ENCODE data around the gene NLRP9. TPM values are rescaled to one million over a fixed set of nuclear protein-coding genes. Genes with fewer than 3 reads are reported as not detected.

Gene NLRP9
- total and polyA plus RNA-seq, 4 experiments from 2014 or later, result not detected

DNA sequence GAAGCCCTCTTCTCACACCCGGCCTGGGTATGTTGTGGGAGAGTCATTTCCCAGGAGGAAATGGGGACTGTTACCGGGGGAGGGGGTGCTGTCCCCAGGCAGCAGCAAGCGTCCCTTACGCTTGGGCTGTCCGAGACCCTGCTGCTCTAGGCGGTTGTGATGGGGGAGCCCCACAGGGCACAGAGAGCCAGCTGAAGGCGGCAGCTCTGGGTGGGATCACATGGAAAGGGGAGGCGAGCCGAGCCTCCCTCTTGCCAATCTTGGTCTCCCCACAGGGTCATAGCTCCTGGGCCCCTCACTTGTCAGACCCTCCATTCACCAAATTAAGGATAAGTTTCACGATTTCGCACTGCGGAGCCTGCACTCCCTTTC is 41.1 kb downstream of the NLRP9 start:
- ChIA-PET CTCF (ENCODE audit: partially characterized antibody) (no interaction called here), POLR2A (ENCODE audit: partially characterized antibody) (no interaction called here)
- DNase-seq, result no peak
- Mint-ChIP-seq H3K4me1 (peaks cover 0 to 2% (median 0%) of the 10 kb centered on the region in 4 donors), H3K27me3 (no peaks in the 10 kb centered on the region), H3K36me3 (peaks cover 10 to 44% of the 10 kb centered on the region in 2 donors), H3K9me3 (no peaks in the 10 kb centered on the region), H3K27ac (peak overlapping the region in 2 of 7 donors; percentile 22 to 52), H3K4me3 (no peak overlapping the region)
- Histone ChIP-seq H3K4me1 (ENCODE audit: insufficient read depth, low read length) (no peaks in the 10 kb centered on the region), H3K4me3 (ENCODE audit: low read length in 2 of 2) (no peak overlapping the region), H3K27ac (ENCODE audit: low read depth, low read length) (no peak overlapping the region), H3K36me3 (ENCODE audit: insufficient read depth, low read length) (peaks cover 14% of the 10 kb centered on the region), H3K27me3 (ENCODE audit: insufficient read depth, low read length) (no peaks in the 10 kb centered on the region), H3K9me3 (ENCODE audit: control insufficient read depth in 1 of 2, low read length in 2 of 2) (no peaks in the 10 kb centered on the region)
- intact Hi-C loops (cut with micrococcal nuclease), result no loop called here

DNA sequence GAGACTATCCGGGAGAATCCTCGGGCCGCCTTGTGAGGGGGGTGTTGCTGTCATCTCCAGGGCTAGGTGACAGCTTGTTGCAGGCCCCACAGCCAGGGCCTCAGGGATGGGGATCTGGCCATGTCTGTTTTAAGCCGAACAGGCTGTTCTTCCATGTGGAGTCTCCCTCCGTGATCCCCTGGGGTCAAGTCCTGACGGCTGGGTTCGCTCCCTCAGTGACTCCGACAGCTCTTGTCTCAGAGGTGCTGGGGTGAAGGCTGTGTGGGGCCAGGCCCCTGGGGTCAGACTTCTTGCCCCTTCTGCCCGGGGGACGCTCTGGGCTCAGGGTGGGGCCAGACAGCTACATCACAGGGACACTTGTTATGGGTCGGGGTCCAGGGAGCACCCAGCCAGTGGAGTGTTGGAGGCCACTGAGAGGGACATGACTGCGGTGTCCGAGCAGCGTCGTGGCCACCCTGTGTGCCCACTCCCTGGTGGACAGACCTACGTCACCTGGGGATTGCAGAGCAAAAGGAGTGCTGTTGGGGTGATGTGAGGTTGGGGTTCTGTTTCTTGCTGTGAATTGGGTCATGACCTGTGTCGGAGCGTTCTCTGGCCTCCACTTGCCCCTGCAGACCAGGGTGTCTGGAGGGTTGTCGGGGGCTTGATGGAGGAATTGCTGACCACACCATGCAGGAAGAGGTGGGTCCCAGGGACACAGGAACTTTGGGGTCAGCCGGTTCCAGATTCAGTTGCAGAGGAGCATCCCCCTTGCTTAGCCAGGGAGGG is 41.7 kb downstream of the NLRP9 start:
- Mint-ChIP-seq H3K9me3 (no peaks in the 10 kb centered on the region), H3K4me3 (no peak overlapping the region), H3K27ac (peak overlapping the region in 1 of 7 donors; percentile 22), H3K36me3 (peaks cover 10 to 45% of the 10 kb centered on the region in 2 donors), H3K4me1 (peaks cover 0 to 2% (median 0%) of the 10 kb centered on the region in 4 donors), H3K27me3 (no peaks in the 10 kb centered on the region)
- ChIA-PET POLR2A (ENCODE audit: partially characterized antibody) (no interaction called here), CTCF (ENCODE audit: partially characterized antibody) (no interaction called here)
- intact Hi-C loops (cut with micrococcal nuclease), result no loop called here
- Histone ChIP-seq H3K4me1 (ENCODE audit: insufficient read depth, low read length) (no peaks in the 10 kb centered on the region), H3K36me3 (ENCODE audit: insufficient read depth, low read length) (peaks cover 14% of the 10 kb centered on the region), H3K9me3 (ENCODE audit: control insufficient read depth in 1 of 2, low read length in 2 of 2) (no peaks in the 10 kb centered on the region), H3K27me3 (ENCODE audit: insufficient read depth, low read length) (no peaks in the 10 kb centered on the region), H3K27ac (ENCODE audit: low read depth, low read length) (no peak overlapping the region), H3K4me3 (ENCODE audit: low read length in 2 of 2) (no peak overlapping the region)
- no peak for DNase-seq

DNA sequence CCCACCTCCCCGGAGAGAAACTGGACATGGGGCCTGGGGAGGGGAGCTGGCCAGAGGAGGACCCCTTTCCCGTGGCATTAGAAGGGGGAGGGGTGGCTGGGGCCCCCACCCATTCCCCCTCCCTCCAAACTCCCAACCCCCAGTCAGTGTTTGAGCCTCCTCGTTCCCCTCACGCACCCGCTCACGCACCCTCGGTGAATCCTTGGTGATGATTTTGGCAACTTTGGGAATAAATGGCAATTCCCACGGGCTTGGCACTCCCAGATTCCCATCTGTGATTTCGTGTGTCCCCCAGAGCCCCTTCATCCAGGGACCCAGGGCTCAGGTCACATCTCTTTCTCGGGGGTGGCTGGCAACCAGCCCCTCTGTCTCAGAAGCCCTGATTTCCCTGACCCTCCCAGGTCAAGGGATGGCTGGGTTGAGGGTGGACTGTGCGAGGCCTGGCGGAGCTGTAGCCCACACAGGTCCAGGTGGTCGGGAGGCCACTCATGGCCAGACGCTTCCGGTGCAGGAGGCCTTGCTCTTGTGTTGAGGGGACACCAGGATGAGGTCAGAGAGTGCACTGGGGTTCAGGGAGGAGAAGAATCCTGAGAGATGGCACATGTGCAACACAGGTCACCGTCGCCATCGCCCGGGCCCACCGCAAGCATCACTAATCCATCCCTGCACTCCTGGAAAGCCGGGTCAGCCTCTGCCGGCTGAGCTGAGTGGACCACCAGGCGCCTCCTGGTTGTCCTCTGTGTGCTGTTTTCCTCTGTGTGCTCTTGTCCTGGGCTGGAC is 42.5 kb downstream of the NLRP9 start:
- Mint-ChIP-seq H3K27ac (peak overlapping the region in 1 of 7 donors; percentile 52), H3K4me3 (no peak overlapping the region), H3K9me3 (no peaks in the 10 kb centered on the region), H3K4me1 (peaks cover 0 to 3% (median under 1%) of the 10 kb centered on the region in 4 donors), H3K36me3 (peaks cover 10 to 51% of the 10 kb centered on the region in 2 donors), H3K27me3 (no peaks in the 10 kb centered on the region)
- Histone ChIP-seq H3K27ac (ENCODE audit: low read depth, low read length) (no peak overlapping the region), H3K4me1 (ENCODE audit: insufficient read depth, low read length) (no peaks in the 10 kb centered on the region), H3K9me3 (ENCODE audit: control insufficient read depth in 1 of 2, low read length in 2 of 2) (no peaks in the 10 kb centered on the region), H3K27me3 (ENCODE audit: insufficient read depth, low read length) (no peaks in the 10 kb centered on the region), H3K36me3 (ENCODE audit: insufficient read depth, low read length) (peaks cover 20% of the 10 kb centered on the region), H3K4me3 (ENCODE audit: low read length in 2 of 2) (no peak overlapping the region)
- ChIA-PET CTCF (ENCODE audit: partially characterized antibody) (no interaction called here), POLR2A (ENCODE audit: partially characterized antibody) (no interaction called here)
- no peak for DNase-seq
- intact Hi-C loops (cut with micrococcal nuclease), result no loop called here

GRCh38 chr19:55694656-55695491 is 43.3 kb downstream of the NLRP9 start:
- H3K9me3 Mint-ChIP-seq, result no peaks in the 10 kb centered on the region

DNA sequence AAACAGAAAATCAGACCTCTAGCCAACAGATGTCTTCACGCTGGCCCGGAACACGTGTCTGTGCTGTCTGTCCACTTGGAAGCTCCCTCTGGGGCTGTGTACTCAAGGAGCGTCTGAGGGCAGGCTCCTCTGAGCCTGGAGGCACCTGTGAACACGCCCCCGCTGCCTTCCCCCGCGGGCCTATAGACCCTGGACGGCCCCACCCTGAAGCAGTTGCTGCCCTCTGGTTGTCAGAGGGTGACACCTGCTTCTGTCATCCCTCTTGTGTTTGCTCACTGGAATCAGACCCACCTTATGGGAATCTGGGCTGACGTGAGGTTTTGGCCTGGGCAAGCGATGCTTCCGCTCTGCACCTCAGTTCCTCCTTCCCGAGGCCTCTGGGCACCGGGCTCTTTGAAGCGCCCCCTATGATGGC is 44.0 kb downstream of the NLRP9 start:
- POLR2A ChIA-PET (ENCODE audit: partially characterized antibody), result no interaction called here

More at GRCh38 chr19:55694656-55695491, 43.3 kb downstream of the NLRP9 start:
- H3K27ac Mint-ChIP-seq, result no peak overlapping the region
- peaks cover 10 to 51% of the 10 kb centered on the region in 2 donors for H3K36me3 Mint-ChIP-seq
- no peak for DNase-seq
- Histone ChIP-seq H3K27ac (ENCODE audit: low read depth, low read length) (no peak overlapping the region), H3K4me3 (ENCODE audit: low read length in 2 of 2) (no peak overlapping the region), H3K36me3 (ENCODE audit: insufficient read depth, low read length) (peaks cover 27% of the 10 kb centered on the region), H3K4me1 (ENCODE audit: insufficient read depth, low read length) (no peaks in the 10 kb centered on the region), H3K27me3 (ENCODE audit: insufficient read depth, low read length) (no peaks in the 10 kb centered on the region), H3K9me3 (ENCODE audit: control insufficient read depth in 1 of 2, low read length in 2 of 2) (no peaks in the 10 kb centered on the region)
- intact Hi-C loops (cut with micrococcal nuclease), result no loop called here
- ChIA-PET CTCF (ENCODE audit: partially characterized antibody) (no interaction called here), POLR2A (ENCODE audit: partially characterized antibody) (no interaction called here)
- no peaks in the 10 kb centered on the region for H3K27me3 Mint-ChIP-seq
- peaks cover 0 to 3% (median 0%) of the 10 kb centered on the region in 4 donors for H3K4me1 Mint-ChIP-seq
- no peak overlapping the region for H3K4me3 Mint-ChIP-seq

GRCh38 chr19:55693336-55693974 is 44.7 kb downstream of the NLRP9 start:
- no peaks in the 10 kb centered on the region for H3K4me1 ChIP-seq (ENCODE audit: insufficient read depth, low read length)
- H3K9me3 Mint-ChIP-seq, result no peaks in the 10 kb centered on the region
- H3K27me3 Mint-ChIP-seq, result no peaks in the 10 kb centered on the region
- peaks cover 8 to 53% of the 10 kb centered on the region in 2 donors for H3K36me3 Mint-ChIP-seq
- peaks cover 39% of the 10 kb centered on the region for H3K36me3 ChIP-seq (ENCODE audit: insufficient read depth, low read length)
- no peaks in the 10 kb centered on the region for H3K9me3 ChIP-seq (ENCODE audit: control insufficient read depth in 1 of 2, low read length in 2 of 2)
- peak overlapping the region in 1 of 7 donors; percentile 51 for H3K27ac Mint-ChIP-seq
- H3K27me3 ChIP-seq (ENCODE audit: insufficient read depth, low read length), result no peaks in the 10 kb centered on the region
- CTCF ChIA-PET (ENCODE audit: partially characterized antibody), result interaction anchor here (0.6 kb wide), 2 partner anchors 9 to 40 kb away, joined by 3 read pairs; no protein-coding TSS in a partner anchor
- no peak for DNase-seq
- H3K4me1 Mint-ChIP-seq, result peaks cover 0 to 3% (median 0%) of the 10 kb centered on the region in 4 donors
- no peak overlapping the region for H3K4me3 Mint-ChIP-seq
- intact Hi-C loops (cut with micrococcal nuclease), result no loop called here
- POLR2A ChIA-PET (ENCODE audit: partially characterized antibody), result no interaction called here
- H3K27ac ChIP-seq (ENCODE audit: low read depth, low read length), result no peak overlapping the region
- no peak overlapping the region for H3K4me3 ChIP-seq (ENCODE audit: low read length in 2 of 2)

More for the DNA sequence above, 44.0 kb downstream of the NLRP9 start:
- Mint-ChIP-seq H3K4me1 (peaks cover 0 to 3% (median 0%) of the 10 kb centered on the region in 4 donors), H3K36me3 (peaks cover 10 to 51% of the 10 kb centered on the region in 2 donors), H3K9me3 (no peaks in the 10 kb centered on the region), H3K4me3 (no peak overlapping the region), H3K27ac (no peak overlapping the region), H3K27me3 (no peaks in the 10 kb centered on the region)
- Histone ChIP-seq H3K27me3 (ENCODE audit: insufficient read depth, low read length) (no peaks in the 10 kb centered on the region), H3K9me3 (ENCODE audit: control insufficient read depth in 1 of 2, low read length in 2 of 2) (no peaks in the 10 kb centered on the region), H3K4me3 (ENCODE audit: low read length in 2 of 2) (no peak overlapping the region), H3K4me1 (ENCODE audit: insufficient read depth, low read length) (no peaks in the 10 kb centered on the region), H3K27ac (ENCODE audit: low read depth, low read length) (no peak overlapping the region), H3K36me3 (ENCODE audit: insufficient read depth, low read length) (peaks cover 33% of the 10 kb centered on the region)
- intact Hi-C loops (cut with micrococcal nuclease), result no loop called here
- CTCF ChIA-PET (ENCODE audit: partially characterized antibody), result no interaction called here
- no peak for DNase-seq

Measured in CD4-positive, alpha-beta memory T cell (primary cell).